ENCODE results near the gene STK39.

- TF ChIP-seq CTCF (IDR thresholded peaks at IDR 0.05) (no peak), EZH2 (IDR thresholded peaks at IDR 0.05; ENCODE audit: borderline replicate concordance, insufficient read depth, low read depth, low read length, poor library complexity, severe bottlenecking) (no peak)
Observed at GRCh38 chr2:168188002-168188401, 59.4 kb downstream of the STK39 start.

Measured in B cell (primary cell).